Left lung (tissue), 10 donors: Measurements from ENCODE around the gene ASXL1. TPM values are rescaled to one million over a fixed set of nuclear protein-coding genes. Genes with fewer than 3 reads are reported as not detected.

Experiments
- ATAC-seq: fragments of 200-7000 bp; cut with Tn5 transposase; one replicate; pipeline ENCODE4 v1.9.1; 2020; ENCODE audit warnings: moderate library complexity
- DNase-seq, 4 donors: peaks; one replicate each; pipeline ENCODE4 v3.0.0-alpha.2; 2013 to 2020
- H3K27ac ChIP-seq, 2 donors: fragments of 200-600 bp; sonication (generic) in 1 of 2; one replicate each; pipeline versions ENCODE4 v1.5.0 to v1.8.0; 2020 to 2021
- H3K27me3 ChIP-seq, 2 donors: fragments of 200-600 bp; sonication (generic) in 1 of 2; one replicate each; pipeline versions ENCODE4 v1.5.0 to v1.8.0; 2020 to 2021
- H3K36me3 ChIP-seq, 2 donors: fragments of 200-600 bp; sonication (generic) in 1 of 2; one replicate each; pipeline versions ENCODE4 v1.5.0 to v1.8.0; 2020 to 2021
- H3K4me1 ChIP-seq, 2 donors: fragments of 200-600 bp; one replicate each; pipeline ENCODE4 v1.8.0; 2021
- H3K4me3 ChIP-seq, 2 donors: fragments of 200-600 bp; sonication (generic) in 1 of 2; one replicate each; pipeline versions ENCODE4 v1.5.0 to v1.8.0; 2020 to 2021; ENCODE audit warnings: mild to moderate bottlenecking in 1 of 2
- H3K9me3 ChIP-seq, 2 donors: fragments of 200-600 bp; sonication (generic) in 1 of 2; one replicate each; pipeline versions ENCODE4 v1.5.0 to v1.8.0; 2020 to 2021
- intact Hi-C, 2 donors: fragments of 100-400 bp; cut with DNase I; formaldehyde crosslinking; loops; one replicate each; pipeline versions ENCODE4 v1.11.2 to v1.14.2; 2022
- polyA plus RNA-seq, 6 donors: library from polyadenylated mRNA; unstranded; fragments of 120-200 nt; gene quantifications; one replicate each; pipeline ENCODE4 v1.2.1, GENCODE V29; 2013; ENCODE audit not compliant: insufficient read length in 6 of 6
- total RNA-seq, 2 donors: library from RNA; stranded (reverse); fragmentation: NEBNext Ultra II Directional; extraction: Animal tissue kit (Norgen Biotek cat#: 25700); gene quantifications; one replicate each; pipeline ENCODE4 v1.2.1, GENCODE V29; 2021
- TF ChIP-seq, protein P1 (sequence below), 2 donors: fragments of 200-600 bp; sonication (generic) in 1 of 2; IDR thresholded peaks; one replicate each; pipeline versions ENCODE4 v1.5.0 to v1.8.0; 2021; ENCODE audit warnings: antibody characterized with exemption in 2 of 2
- donor health status: DM: no; HTN: yes; CAD: no.
- donor health status: DM: no; HTN: no; CAD: no.

Gene ASXL1
- total and polyA plus RNA-seq, 8 donors = 51.1 to 90.0 (median 81.1) TPM

- H3K36me3 ChIP-seq = peaks cover 0 to 21% of the 10 kb centered on the region in 2 donors
These were observed 114.6 kb downstream of the ASXL1 start for GRCh38 chr20:32472581-32473207.

GRCh38 chr20:32473231-32474008, 115.3 kb downstream of the ASXL1 start:
- peaks cover 0 to 21% of the 10 kb centered on the region in 2 donors for H3K36me3 ChIP-seq
- peaks cover 43 to 77% of the 10 kb centered on the region in 2 donors for H3K4me1 ChIP-seq
- intact Hi-C loops = no loop called here
- DNase-seq = peak in 1 of 4 donors; percentile 61
- H3K27ac ChIP-seq = peak overlapping the region; percentile 70 to 84
- H3K4me3 ChIP-seq = peak overlapping the region in 1 of 2 donors; percentile 28
- TF ChIP-seq, protein P1, sequence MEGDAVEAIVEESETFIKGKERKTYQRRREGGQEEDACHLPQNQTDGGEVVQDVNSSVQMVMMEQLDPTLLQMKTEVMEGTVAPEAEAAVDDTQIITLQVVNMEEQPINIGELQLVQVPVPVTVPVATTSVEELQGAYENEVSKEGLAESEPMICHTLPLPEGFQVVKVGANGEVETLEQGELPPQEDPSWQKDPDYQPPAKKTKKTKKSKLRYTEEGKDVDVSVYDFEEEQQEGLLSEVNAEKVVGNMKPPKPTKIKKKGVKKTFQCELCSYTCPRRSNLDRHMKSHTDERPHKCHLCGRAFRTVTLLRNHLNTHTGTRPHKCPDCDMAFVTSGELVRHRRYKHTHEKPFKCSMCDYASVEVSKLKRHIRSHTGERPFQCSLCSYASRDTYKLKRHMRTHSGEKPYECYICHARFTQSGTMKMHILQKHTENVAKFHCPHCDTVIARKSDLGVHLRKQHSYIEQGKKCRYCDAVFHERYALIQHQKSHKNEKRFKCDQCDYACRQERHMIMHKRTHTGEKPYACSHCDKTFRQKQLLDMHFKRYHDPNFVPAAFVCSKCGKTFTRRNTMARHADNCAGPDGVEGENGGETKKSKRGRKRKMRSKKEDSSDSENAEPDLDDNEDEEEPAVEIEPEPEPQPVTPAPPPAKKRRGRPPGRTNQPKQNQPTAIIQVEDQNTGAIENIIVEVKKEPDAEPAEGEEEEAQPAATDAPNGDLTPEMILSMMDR (IDR thresholded peaks at IDR 0.05) = no peak
- H3K27me3 ChIP-seq = no peaks in the 10 kb centered on the region
- no peak for ATAC-seq
- no peaks in the 10 kb centered on the region for H3K9me3 ChIP-seq

More at GRCh38 chr20:32472581-32473207, 114.6 kb downstream of the ASXL1 start:
- ATAC-seq (no peak), DNase-seq (peak in 1 of 4 donors; percentile 51)
- Histone ChIP-seq H3K27ac (peak overlapping the region; percentile 39 to 84), H3K9me3 (no peaks in the 10 kb centered on the region), H3K27me3 (no peaks in the 10 kb centered on the region), H3K4me3 (no peak overlapping the region), H3K4me1 (peaks cover 40 to 82% of the 10 kb centered on the region in 2 donors)
- TF ChIP-seq, protein P1 (IDR thresholded peaks at IDR 0.05) = no peak
- intact Hi-C loops = no loop called here

DNA sequence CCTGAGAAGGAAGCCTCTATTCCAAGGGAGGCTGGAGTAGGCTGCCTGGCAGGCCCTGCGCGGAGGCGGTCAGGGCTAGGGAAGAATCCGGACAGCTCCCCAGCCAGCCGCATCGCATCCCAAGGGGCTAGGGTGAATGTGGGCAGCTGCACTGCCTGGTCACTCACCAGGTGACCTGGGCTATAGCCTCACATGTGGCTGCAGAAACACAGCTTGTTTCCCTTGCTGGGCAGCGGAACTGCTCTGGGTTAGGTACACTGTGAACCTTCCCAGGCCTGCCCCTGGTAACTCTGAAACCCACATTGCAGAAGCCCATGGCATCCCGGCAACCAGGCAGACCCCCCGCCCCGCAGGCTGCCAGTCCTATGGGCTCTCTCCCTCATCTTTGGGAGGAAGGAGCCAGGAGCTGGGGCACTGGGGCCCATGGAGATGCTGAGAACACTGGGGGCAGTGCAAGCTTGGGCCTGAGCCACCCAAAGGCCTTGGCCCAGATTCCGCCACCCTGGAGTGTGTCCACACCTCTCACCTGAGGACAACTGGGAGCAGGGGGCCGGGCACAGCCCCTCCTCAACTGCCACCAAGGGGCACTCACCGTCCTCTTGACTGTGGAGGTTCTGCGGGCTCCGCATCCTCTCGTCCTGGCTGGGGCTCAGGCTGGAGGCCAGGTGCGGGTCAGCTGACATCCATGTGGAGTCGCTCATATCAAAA, 116.0 kb downstream of the ASXL1 start:
- TF ChIP-seq, protein P1 (IDR thresholded peaks at IDR 0.05) = no peak
- intact Hi-C loops = no loop called here
- Histone ChIP-seq H3K4me1 (peaks cover 43 to 80% of the 10 kb centered on the region in 2 donors), H3K4me3 (peak overlapping the region in 1 of 2 donors; percentile 28), H3K36me3 (peaks cover 0 to 21% of the 10 kb centered on the region in 2 donors), H3K27me3 (no peaks in the 10 kb centered on the region), H3K27ac (peak overlapping the region; percentile 70 to 84), H3K9me3 (no peaks in the 10 kb centered on the region)
- peak in 2 of 4 donors; percentile 70 to 77 for DNase-seq
- peak; percentile 17 for ATAC-seq

- Histone ChIP-seq H3K27ac (peak overlapping the region; percentile 70 to 84), H3K4me3 (peak overlapping the region in 1 of 2 donors; percentile 28), H3K27me3 (no peaks in the 10 kb centered on the region), H3K9me3 (no peaks in the 10 kb centered on the region), H3K36me3 (peaks cover 0 to 21% of the 10 kb centered on the region in 2 donors), H3K4me1 (peaks cover 43 to 81% of the 10 kb centered on the region in 2 donors)
- no peak for ATAC-seq
- TF ChIP-seq, protein P1 (IDR thresholded peaks at IDR 0.05) = no peak
- intact Hi-C loops = no loop called here
- DNase-seq = no peak
These were observed 116.5 kb downstream of the ASXL1 start for GRCh38 chr20:32474717-32474966.
